BLaER1 treated with 17β-estradiol and CSF1 and Interleukin-3, amounts not matched to agents 10 nM and 100 nM (cell line): ENCODE measurements around the gene DMD.
"Not testable (repeated sequence)": the region's sequence is repeated elsewhere in the genome, so short reads cannot be mapped to it uniquely, and the experiment has no call there.

Source experiments
- H3K27ac ChIP-seq, 11 experiments: shearing (Covaris generic); formaldehyde crosslinking; 2 replicates each; pipeline ENCODE4 v1.8.1; 2022
- H3K27me3 ChIP-seq, 11 experiments: shearing (Covaris generic); formaldehyde crosslinking; 2 replicates each; pipeline ENCODE4 v1.8.1; 2022
- H3K36me3 ChIP-seq, 11 experiments: shearing (Covaris generic); formaldehyde crosslinking; 2 replicates each; pipeline ENCODE4 v1.8.1; 2022
- H3K4me1 ChIP-seq, 10 experiments: shearing (Covaris generic); formaldehyde crosslinking; 2 replicates each; pipeline ENCODE4 v1.8.1; 2022
- H3K4me2 ChIP-seq, 11 experiments: shearing (Covaris generic); formaldehyde crosslinking; 2 replicates each; pipeline ENCODE4 v1.8.1; 2022
- H3K4me3 ChIP-seq, 10 experiments: shearing (Covaris generic); formaldehyde crosslinking; 2 replicates each; pipeline ENCODE4 v1.8.1; 2022
- H3K9ac ChIP-seq, 11 experiments: shearing (Covaris generic); formaldehyde crosslinking; 2 replicates each; pipeline ENCODE4 v1.8.1; 2022
- H3K9me3 ChIP-seq, 11 experiments: shearing (Covaris generic); formaldehyde crosslinking; replicated peaks in 1 of 11; 2 replicates each; pipeline ENCODE4 v1.8.1; 2022
- H4K20me1 ChIP-seq, 11 experiments: shearing (Covaris generic); formaldehyde crosslinking; 2 replicates each; pipeline ENCODE4 v1.8.1; 2022
- Cebpa-rat ChIP-seq, 11 experiments: shearing (Covaris generic); IDR thresholded peaks; 2 replicates each; pipeline ENCODE4 v1.8.1; 2022

Gene DMD

GRCh38 chrX:32562261-32562660 is 649.1 kb downstream of the DMD start:
- H3K4me2 ChIP-seq = no peak overlapping the region
- H3K27ac ChIP-seq = no peak overlapping the region
- no peak overlapping the region for H3K9ac ChIP-seq
- no peaks in the 10 kb centered on the region; a peak in 1 of 22 replicates for H3K9me3 ChIP-seq
- H3K4me1 ChIP-seq = no peaks in the 10 kb centered on the region
- H4K20me1 ChIP-seq = no peaks in the 10 kb centered on the region; a peak in 1 of 22 replicates
- H3K4me3 ChIP-seq = no peak overlapping the region
- H3K27me3 ChIP-seq = peaks cover 60 to 99% (median 94%) of the 10 kb centered on the region in 11 experiments
- TF ChIP-seq Cebpa-rat (IDR thresholded peaks at IDR 0.05) = no peak
- no peaks in the 10 kb centered on the region for H3K36me3 ChIP-seq

GRCh38 chrX:32545101-32545500 is 666.2 kb downstream of the DMD start:
- Histone ChIP-seq H3K9ac (no peak overlapping the region), H3K9me3 (no peaks in the 10 kb centered on the region), H3K4me2 (no peak overlapping the region), H3K36me3 (no peaks in the 10 kb centered on the region), H3K27ac (no peak overlapping the region), H3K4me1 (no peaks in the 10 kb centered on the region), H3K4me3 (no peak overlapping the region), H4K20me1 (peaks cover 0 to 6% (median 0%) of the 10 kb centered on the region in 11 experiments; a peak in 1 of 22 replicates), H3K27me3 (peaks cover 71 to 99% (median 95%) of the 10 kb centered on the region in 11 experiments)
- no peak for TF ChIP-seq Cebpa-rat (IDR thresholded peaks at IDR 0.05)

DNA sequence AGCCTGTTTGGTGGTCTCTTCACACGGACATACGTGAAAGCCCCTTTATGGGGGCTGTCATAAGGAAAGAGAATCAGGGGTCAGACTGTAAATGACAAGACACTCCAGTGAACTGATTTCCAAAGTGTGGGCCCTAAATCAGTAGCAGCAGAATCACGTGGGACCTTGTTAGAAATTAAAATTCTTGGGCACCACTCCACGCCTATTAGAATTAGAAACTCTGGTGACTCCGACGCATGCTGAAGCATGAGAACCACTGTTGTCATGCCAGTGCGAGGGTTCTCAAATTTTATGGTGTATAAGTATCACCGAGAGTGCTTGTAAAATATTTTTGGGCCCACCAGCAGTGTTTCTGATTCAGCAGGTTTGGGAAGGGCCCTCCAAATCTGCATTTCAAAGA is 672.8 kb downstream of the DMD start:
- Histone ChIP-seq H3K27me3 (peaks cover 92 to 100% (median 100%) of the 10 kb centered on the region in 11 experiments), H3K4me3 (no peak overlapping the region), H3K27ac (no peak overlapping the region), H3K9ac (no peak overlapping the region), H4K20me1 (peaks cover 0 to 6% (median 0%) of the 10 kb centered on the region in 11 experiments; a peak in 2 of 22 replicates), H3K4me2 (no peak overlapping the region), H3K36me3 (no peaks in the 10 kb centered on the region), H3K9me3 (no peaks in the 10 kb centered on the region), H3K4me1 (no peaks in the 10 kb centered on the region)
- no peak for TF ChIP-seq Cebpa-rat (IDR thresholded peaks at IDR 0.05)

GRCh38 chrX:32533848-32534247 is 677.5 kb downstream of the DMD start:
- no peak overlapping the region for H3K4me2 ChIP-seq
- no peaks in the 10 kb centered on the region for H3K9me3 ChIP-seq
- no peak overlapping the region for H3K27ac ChIP-seq
- H3K36me3 ChIP-seq = no peaks in the 10 kb centered on the region
- H3K9ac ChIP-seq = no peak overlapping the region
- peaks cover 88 to 100% (median 95%) of the 10 kb centered on the region in 11 experiments for H3K27me3 ChIP-seq
- H4K20me1 ChIP-seq = no peaks in the 10 kb centered on the region; a peak in 2 of 22 replicates
- no peak for TF ChIP-seq Cebpa-rat (IDR thresholded peaks at IDR 0.05)
- H3K4me1 ChIP-seq = no peaks in the 10 kb centered on the region
- H3K4me3 ChIP-seq = no peak overlapping the region

GRCh38 chrX:32532262-32532661 is 679.1 kb downstream of the DMD start:
- H3K27ac ChIP-seq = no peak overlapping the region
- TF ChIP-seq Cebpa-rat (IDR thresholded peaks at IDR 0.05) = no peak
- no peaks in the 10 kb centered on the region for H3K9me3 ChIP-seq
- H3K36me3 ChIP-seq = no peaks in the 10 kb centered on the region
- no peaks in the 10 kb centered on the region; a peak in 2 of 22 replicates for H4K20me1 ChIP-seq
- H3K4me2 ChIP-seq = no peak overlapping the region
- no peak overlapping the region for H3K9ac ChIP-seq
- H3K4me1 ChIP-seq = no peaks in the 10 kb centered on the region
- H3K27me3 ChIP-seq = peaks cover 88 to 100% (median 94%) of the 10 kb centered on the region in 11 experiments
- no peak overlapping the region for H3K4me3 ChIP-seq

GRCh38 chrX:32530802-32531403 is 680.4 kb downstream of the DMD start:
- Histone ChIP-seq H4K20me1 (no peaks in the 10 kb centered on the region; a peak in 2 of 22 replicates), H3K4me3 (no peak overlapping the region), H3K9ac (no peak overlapping the region), H3K4me1 (no peaks in the 10 kb centered on the region), H3K4me2 (peak overlapping the region in 2 of 11 experiments; percentile 53; a peak in 2 of 22 replicates), H3K27me3 (peaks cover 88 to 100% (median 94%) of the 10 kb centered on the region in 11 experiments), H3K27ac (no peak overlapping the region), H3K9me3 (no peaks in the 10 kb centered on the region), H3K36me3 (no peaks in the 10 kb centered on the region)
- TF ChIP-seq Cebpa-rat (IDR thresholded peaks at IDR 0.05) = no peak

DNA sequence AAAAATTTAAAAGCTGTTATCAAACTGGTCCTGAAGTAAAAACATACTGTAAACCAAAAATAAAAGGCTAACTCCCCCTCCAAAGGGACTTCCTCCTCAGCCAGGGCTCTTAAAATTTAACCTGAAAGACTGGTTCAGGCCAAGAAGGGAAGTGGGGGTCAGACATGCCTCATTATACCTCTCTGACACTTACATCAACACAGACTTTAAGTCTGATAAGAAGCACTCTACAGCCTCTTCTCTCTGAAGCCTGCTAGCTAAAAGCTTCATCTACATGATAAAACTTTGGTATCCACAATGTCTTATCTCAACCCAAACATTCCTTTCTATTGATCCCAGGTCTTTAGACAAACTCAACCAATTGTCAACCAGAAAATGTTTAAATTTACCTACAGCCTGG is 682.9 kb downstream of the DMD start:
- H3K27me3 ChIP-seq = peaks cover 86 to 100% (median 94%) of the 10 kb centered on the region in 11 experiments
- not testable (repeated sequence) for H3K9me3 ChIP-seq, H4K20me1 ChIP-seq, H3K4me1 ChIP-seq, H3K9ac ChIP-seq, H3K4me3 ChIP-seq, H3K4me2 ChIP-seq, H3K27ac ChIP-seq, H3K36me3 ChIP-seq

DNA sequence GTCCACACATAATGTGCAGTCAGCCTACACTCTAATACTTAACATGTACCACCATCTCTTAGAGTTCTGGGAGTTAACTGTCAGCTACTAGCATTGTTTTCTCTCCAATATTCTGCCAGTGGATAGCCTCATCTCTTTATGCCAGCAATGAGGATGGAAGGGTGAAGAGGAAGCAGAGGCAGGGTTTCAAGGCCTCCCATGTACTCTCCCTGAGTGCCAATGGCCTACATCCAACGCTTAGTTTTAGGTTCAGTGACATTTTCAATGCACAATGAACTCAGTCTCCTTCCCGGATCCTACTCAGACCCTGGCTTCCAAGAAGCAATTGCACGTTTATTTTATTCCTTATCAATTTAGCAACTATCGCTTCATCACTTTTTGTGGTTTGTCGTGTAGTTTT is 686.1 kb downstream of the DMD start:
- Histone ChIP-seq H3K4me1 (no peaks in the 10 kb centered on the region), H3K9me3 (no peaks in the 10 kb centered on the region), H4K20me1 (no peaks in the 10 kb centered on the region; a peak in 1 of 22 replicates), H3K36me3 (no peaks in the 10 kb centered on the region), H3K27me3 (peaks cover 94 to 100% (median 99%) of the 10 kb centered on the region in 11 experiments), H3K27ac (no peak overlapping the region), H3K4me3 (no peak overlapping the region), H3K9ac (no peak overlapping the region), H3K4me2 (no peak overlapping the region)
- TF ChIP-seq Cebpa-rat (IDR thresholded peaks at IDR 0.05) = no peak

DNA sequence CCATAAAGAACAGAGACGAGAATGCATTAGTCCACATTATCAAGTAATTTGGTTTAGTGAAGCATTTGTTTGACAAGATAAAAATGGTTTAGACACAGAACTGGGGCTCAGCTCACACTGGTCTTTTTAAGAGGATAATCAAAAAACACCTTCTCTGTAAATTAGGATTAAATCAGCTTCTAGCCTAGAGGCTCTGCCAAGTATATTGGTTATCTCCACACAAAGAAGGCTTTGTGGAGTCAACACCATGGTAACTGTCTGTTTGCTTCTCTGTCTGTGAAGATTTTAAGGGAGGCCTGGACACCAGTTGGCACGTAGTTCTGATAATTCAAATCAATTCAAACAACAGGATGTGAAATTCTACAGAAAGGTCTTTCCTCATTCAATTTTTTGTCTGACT is 687.0 kb downstream of the DMD start:
- no peak overlapping the region for H3K9ac ChIP-seq
- no peaks in the 10 kb centered on the region for H3K36me3 ChIP-seq
- no peak overlapping the region for H3K27ac ChIP-seq
- no peak for TF ChIP-seq Cebpa-rat (IDR thresholded peaks at IDR 0.05)
- no peaks in the 10 kb centered on the region for H3K4me1 ChIP-seq
- H3K9me3 ChIP-seq = no peaks in the 10 kb centered on the region
- peaks cover 93 to 100% (median 99%) of the 10 kb centered on the region in 11 experiments for H3K27me3 ChIP-seq
- H3K4me3 ChIP-seq = no peak overlapping the region
- H4K20me1 ChIP-seq = no peaks in the 10 kb centered on the region; a peak in 1 of 22 replicates
- no peak overlapping the region for H3K4me2 ChIP-seq

GRCh38 chrX:32520789-32521188 is 690.6 kb downstream of the DMD start:
- Histone ChIP-seq H3K27me3 (peaks cover 87 to 100% (median 96%) of the 10 kb centered on the region in 11 experiments), H3K9ac (no peak overlapping the region), H3K27ac (no peak overlapping the region), H3K4me3 (no peak overlapping the region), H3K4me2 (no peak overlapping the region), H3K4me1 (no peaks in the 10 kb centered on the region), H3K9me3 (no peaks in the 10 kb centered on the region), H3K36me3 (no peaks in the 10 kb centered on the region), H4K20me1 (no peaks in the 10 kb centered on the region)
- TF ChIP-seq Cebpa-rat (IDR thresholded peaks at IDR 0.05) = no peak
